ENCODE data around the gene VSIG10.

DNA sequence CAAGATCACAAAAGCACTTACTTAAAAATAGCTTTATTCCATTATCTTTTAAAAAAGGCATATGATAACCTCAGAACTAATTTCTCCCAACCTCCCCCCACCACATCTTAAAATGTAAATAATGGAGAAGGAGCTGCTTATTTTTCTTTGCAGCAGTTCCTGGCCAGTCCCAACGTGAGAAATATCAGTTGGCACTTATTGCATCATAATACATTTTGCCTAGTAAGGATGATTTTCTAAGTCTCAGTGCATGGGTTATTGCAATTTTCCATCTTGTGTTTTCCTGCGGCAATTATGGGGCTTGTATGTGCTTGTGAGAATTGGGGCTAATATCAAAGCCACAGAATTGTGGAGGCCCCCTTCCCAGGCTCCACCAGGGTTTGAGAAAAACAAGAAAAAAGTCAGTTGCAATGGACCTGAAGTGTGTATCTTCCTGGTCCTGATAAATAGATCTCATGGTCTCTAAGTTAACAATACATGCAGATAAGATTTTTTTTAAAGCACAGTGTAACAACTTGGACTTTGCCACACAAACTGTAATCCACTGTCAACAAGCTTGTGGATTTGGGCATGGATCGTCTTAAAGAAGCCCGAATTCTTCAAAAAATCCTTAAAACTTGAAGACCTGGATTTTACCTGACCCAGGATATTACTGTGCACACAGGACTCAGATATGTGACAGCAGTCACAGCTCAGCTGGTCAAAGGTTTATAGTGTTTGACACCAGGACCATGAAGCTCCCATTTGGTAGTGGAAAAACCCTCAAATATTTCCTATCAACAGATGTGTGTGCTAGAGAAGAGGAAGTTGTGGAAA, 40.0 kb downstream of the VSIG10 start:
- no peak for TF ChIP-seq EP300 (IDR thresholded peaks at IDR 0.05)
- TF ChIP-seq, protein P1, sequence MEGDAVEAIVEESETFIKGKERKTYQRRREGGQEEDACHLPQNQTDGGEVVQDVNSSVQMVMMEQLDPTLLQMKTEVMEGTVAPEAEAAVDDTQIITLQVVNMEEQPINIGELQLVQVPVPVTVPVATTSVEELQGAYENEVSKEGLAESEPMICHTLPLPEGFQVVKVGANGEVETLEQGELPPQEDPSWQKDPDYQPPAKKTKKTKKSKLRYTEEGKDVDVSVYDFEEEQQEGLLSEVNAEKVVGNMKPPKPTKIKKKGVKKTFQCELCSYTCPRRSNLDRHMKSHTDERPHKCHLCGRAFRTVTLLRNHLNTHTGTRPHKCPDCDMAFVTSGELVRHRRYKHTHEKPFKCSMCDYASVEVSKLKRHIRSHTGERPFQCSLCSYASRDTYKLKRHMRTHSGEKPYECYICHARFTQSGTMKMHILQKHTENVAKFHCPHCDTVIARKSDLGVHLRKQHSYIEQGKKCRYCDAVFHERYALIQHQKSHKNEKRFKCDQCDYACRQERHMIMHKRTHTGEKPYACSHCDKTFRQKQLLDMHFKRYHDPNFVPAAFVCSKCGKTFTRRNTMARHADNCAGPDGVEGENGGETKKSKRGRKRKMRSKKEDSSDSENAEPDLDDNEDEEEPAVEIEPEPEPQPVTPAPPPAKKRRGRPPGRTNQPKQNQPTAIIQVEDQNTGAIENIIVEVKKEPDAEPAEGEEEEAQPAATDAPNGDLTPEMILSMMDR (IDR thresholded peaks at IDR 0.05), result no peak

All from suprapubic skin (tissue), 3 donors.